HG02852 (cell line): ENCODE data around the gene SGIP1.
"Not testable (repeated sequence)": the region's sequence is repeated elsewhere in the genome, so short reads cannot be mapped to it uniquely, and the experiment has no call there.

Source experiments
- ATAC-seq: cut with Tn5 transposase; IDR thresholded peaks from one replicate; pipeline ENCODE4 v1.9.1; 2021; ENCODE audit warnings: mild to moderate bottlenecking, moderate library complexity; ENCODE audit not compliant: unreplicated experiment

SGIP1 gene

GRCh38 chr1:66725885-66726665 lies 192.1 kb downstream of the SGIP1 start:
- ATAC-seq = peak; percentile 88

GRCh38 chr1:66728021-66728420 lies 194.1 kb downstream of the SGIP1 start:
- ATAC-seq = no peak

DNA sequence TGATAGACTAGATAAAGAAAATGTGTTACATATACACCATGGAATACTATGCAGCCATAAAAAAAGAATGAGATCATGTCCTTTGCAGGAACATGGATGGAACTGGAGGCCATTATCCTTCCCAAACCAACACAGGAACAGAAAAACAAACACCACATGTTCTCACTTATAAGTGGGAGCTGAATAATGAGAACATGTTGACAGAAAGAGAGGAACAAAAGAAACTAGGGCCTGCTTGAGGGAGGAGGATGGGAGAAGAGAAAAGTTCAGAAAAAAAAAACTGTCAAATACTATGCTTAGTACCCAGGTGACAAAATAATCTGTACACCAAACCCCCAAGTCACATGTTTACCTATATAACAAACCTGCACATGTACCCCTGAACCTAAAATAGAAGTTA lies 194.8 kb downstream of the SGIP1 start:
- not testable (repeated sequence) for ATAC-seq

DNA sequence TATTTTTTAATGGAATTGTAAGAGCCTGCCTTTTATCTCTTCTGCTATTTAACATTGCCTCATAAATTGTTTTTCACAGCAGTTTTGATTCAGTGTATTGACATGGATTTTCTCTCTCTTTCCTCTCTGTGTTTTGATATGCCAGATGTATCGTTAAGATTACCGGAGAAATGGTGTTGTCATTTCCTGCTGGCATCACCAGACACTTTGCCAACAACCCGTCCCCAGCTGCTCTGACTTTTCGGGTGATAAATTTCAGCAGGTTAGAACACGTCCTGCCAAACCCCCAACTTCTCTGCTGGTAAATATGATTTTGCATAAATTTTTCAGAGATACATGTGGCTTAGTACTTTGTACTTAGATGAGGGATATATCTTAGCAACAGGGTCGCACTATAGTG lies 195.2 kb downstream of the SGIP1 start:
- ATAC-seq = no peak

- ATAC-seq = no peak
Observed at GRCh38 chr1:66729523-66729922, 195.6 kb downstream of the SGIP1 start.

DNA sequence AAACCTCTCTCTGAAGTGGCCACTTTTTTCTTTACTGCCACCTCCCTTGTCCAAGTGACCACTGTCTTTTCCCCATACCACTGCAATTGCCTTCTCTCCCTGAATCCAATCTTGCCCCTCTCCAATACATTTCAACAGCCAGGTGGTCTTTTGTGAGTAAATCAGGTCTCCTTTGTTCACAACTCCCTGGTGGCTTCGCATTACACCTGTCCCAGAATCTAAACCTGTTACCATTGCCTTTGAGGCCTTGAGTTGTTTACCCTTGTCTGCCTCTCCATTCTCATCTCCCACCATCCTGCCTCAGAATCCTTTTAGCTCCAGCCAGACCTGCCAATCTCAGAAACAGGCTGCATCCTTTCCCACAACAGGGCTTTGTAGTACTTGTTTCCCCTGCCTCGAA lies 196.5 kb downstream of the SGIP1 start:
- no peak for ATAC-seq

GRCh38 chr1:66731170-66731865 lies 197.4 kb downstream of the SGIP1 start:
- no peak for ATAC-seq

GRCh38 chr1:66732407-66733166 lies 198.6 kb downstream of the SGIP1 start:
- ATAC-seq = no peak

DNA sequence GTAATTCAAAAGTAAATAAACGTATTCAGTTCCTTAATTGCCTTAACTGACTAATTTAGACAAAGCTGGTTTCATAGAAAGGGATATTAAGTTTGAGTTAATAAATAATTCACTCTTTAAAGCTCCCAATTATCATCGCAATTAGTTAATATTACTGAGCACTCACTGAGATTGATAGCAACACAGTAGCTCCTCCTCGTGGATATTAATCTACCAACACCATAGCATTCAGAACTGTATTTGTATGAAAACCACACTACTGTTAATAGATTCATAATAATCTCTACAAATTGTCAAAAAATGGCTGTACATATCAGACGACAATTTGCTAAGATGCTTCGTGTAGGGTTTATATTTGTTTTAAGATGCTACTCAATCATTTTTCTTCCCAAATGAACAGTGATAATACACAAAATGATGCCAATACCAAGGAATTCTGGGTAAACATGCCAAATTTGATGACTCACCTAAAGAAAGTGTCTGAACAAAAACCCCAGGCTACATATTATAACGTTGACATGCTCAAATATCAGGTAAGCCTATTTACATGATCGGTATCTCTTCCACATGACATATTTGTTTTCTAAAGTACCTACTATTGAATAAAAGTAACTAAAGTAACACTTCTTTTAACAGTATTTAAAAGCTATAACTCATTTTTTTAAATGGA lies 199.5 kb downstream of the SGIP1 start:
- no peak for ATAC-seq

GRCh38 chr1:66734531-66734930 lies 200.6 kb downstream of the SGIP1 start:
- not testable (repeated sequence) for ATAC-seq

DNA sequence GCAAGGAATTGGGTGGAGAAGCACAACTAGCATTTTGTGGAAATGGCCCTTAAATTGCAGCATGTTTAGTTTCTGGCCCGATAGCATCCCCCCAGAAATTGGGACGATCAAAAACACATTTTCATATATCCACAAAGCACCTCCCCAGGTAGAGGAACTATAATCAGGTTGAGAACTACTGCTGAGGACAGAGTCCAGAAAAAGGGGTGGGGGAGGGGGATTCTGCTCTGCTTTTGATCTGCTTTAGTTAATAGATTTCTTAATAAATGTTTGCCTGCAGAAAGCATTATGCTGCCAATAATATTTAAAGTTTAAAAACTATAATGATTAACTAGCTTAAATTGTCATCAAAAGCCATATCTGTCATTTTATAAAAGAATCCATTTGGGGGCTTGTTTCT lies 203.9 kb downstream of the SGIP1 start:
- ATAC-seq = no peak

GRCh38 chr1:66739401-66740157 lies 205.6 kb downstream of the SGIP1 start:
- ATAC-seq = peak; percentile 79

DNA sequence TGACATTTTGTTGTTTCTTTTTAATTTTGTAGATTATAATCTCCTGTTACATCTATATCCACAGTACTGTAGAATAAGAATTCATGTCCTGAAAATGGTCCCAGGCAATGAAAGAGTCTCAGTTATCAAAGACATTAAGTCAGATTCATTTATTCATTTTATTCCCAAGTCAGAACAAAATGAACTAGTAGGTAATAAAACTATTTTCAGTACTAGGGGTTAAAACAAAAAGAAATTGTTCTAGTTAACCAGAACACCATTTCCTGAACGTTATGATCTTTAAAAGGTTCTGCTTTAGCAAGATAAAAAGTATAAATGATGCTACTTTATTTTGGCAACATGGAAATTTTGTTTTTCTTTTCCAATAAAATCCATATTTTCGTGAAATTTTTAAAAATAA lies 211.5 kb downstream of the SGIP1 start:
- no peak for ATAC-seq

DNA sequence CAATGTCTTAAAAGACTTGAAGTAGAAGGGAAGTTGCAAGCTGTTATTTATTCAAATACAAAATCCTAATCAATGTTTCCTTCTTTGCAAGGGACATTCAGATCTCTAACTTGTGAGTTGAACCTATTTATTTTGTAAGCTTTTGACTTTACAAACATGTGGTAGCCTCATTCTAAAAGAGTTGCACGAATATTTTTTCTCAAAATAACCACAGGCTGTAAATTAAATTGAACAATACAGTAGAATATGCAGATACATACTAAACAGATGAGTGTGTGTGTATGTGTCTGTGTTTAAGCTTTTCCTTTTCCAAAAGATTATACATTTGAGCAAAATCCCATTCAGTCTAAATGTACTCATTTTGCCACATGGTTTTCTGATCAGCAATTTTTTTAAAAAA lies 213.5 kb downstream of the SGIP1 start:
- ATAC-seq = no peak

- no peak for ATAC-seq
Observed at GRCh38 chr1:66750577-66750976, 216.6 kb downstream of the SGIP1 start.

GRCh38 chr1:66751160-66751559 lies 217.2 kb downstream of the SGIP1 start:
- ATAC-seq = no peak

DNA sequence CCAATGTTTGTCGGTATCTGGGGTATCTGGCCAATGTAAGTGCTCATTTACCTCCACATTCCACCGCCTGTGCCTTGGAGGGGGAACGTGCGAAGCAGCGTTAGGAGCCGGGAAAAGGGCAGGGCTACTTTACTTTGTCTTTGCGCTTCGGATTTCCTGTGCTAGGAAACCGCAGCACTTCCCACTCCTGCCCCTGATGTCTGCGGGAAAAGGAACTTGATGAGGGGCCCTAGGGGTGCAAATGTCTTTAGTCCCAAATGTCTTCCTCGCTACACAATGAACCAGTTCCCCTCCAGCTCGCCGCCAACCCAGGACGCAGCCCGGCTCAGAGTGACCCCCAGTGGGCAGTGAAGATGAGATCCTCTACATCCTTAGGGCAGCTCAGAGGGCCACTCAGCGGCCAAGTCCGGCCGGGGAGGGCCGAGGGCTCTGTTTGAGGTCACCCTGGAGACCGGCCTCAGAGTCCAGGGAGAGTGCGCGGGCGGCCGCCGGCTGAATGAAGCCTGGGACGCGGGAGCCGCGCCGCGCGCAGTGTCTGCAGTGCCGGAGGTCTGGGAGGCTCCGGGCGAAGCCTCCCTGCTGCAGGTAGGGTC lies 218.1 kb downstream of the SGIP1 start, which contains the start of gene DYNLT5:
DYNLT5 (plus strand) TSS at position 460 of the 593 bp plus-strand sequence. CDS start 2,200 bp downstream, outside the sequence.
- peak; percentile 66 for ATAC-seq

GRCh38 chr1:66752671-66753371 lies 218.9 kb downstream of the SGIP1 start:
- peak; percentile 5 for ATAC-seq

DNA sequence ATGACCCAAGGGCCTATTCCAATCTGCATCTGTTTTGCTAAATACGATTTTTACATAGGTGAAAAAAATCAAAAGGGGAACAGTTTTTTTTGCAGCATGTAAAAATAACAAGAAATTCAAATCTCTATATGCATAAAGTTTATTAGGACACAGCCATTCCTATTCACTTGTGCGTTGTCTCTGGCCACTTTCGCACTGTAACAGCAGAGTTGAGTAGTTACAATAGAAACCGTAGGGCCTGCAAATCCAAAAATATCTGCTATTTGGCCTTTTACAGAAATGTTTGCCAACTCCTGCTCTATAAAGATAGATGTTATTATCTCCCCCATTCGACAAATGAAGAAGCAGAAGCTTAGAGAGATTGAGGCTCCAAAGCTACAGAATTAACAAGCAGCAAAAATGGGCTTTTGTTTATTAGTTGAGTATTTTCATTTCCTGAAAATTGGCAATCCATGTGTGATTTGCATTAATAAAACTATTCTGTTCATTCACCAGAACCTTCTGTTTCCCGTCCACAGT lies 223.8 kb downstream of the SGIP1 start:
- no peak for ATAC-seq
